Activated CD8-positive, alpha-beta memory T cell treated with anti-CD3 and anti-CD28 coated beads for 4 hours (primary cell): Measurements from ENCODE around the gene RNF168.
"Not testable (repeated sequence)": the region's sequence is repeated elsewhere in the genome, so short reads cannot be mapped to it uniquely, and the experiment has no call there.

Source experiments
- DNase-seq, 2 donors: peaks; one replicate each; pipeline ENCODE4 v3.0.0-alpha.2; 2020; ENCODE audit warnings: low read depth in 2 of 2

Gene RNF168, protein sequence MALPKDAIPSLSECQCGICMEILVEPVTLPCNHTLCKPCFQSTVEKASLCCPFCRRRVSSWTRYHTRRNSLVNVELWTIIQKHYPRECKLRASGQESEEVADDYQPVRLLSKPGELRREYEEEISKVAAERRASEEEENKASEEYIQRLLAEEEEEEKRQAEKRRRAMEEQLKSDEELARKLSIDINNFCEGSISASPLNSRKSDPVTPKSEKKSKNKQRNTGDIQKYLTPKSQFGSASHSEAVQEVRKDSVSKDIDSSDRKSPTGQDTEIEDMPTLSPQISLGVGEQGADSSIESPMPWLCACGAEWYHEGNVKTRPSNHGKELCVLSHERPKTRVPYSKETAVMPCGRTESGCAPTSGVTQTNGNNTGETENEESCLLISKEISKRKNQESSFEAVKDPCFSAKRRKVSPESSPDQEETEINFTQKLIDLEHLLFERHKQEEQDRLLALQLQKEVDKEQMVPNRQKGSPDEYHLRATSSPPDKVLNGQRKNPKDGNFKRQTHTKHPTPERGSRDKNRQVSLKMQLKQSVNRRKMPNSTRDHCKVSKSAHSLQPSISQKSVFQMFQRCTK

DNA sequence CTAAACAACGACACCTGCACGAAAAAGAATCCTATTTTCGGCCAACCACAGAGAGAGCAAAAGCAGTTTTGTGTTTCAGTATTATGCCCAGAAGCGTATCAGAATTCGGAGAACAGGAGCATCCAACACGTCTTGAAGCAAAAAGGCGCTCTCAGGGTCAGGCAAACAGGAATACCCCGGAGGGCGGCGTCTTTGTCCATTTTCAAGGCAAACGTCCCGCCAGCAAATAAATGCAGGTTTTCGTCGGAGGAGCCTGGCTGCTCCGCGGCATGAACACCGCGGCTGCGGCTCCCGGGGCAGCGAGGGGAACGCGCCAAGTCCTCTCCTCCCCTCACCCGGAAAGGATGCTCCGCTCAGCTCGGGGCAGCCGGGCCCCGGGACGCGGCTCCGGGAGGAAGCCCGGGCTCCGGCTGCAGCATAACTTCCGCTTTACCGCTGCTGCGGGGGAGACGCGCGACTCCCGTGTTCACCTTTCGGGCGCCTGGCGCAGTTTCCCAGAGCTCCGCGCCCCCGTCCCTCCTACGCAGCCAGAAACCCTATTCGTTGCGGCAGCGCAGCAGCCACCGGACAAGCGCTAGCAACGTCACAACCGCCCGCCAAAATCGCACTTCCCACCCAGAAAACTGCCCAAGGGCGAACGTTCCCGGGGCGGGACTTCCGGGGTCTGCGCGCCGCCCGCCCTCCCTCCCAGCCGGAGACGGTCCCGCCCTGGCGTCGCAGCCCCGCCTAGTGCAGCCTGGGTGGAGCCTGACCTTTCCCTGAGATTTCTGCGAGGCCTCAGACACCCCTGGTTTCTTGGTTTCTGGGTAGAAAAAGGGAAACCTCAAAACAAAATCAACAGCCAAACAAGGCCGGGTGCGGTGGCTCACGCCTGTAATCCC lies at the start of gene RNF168:
Gene RNF168 (minus strand): TSS at position 573 of the 881 bp plus-strand sequence. CDS start 595 bp downstream, outside the sequence.
- peak; percentile 86 to 90 for DNase-seq

DNA sequence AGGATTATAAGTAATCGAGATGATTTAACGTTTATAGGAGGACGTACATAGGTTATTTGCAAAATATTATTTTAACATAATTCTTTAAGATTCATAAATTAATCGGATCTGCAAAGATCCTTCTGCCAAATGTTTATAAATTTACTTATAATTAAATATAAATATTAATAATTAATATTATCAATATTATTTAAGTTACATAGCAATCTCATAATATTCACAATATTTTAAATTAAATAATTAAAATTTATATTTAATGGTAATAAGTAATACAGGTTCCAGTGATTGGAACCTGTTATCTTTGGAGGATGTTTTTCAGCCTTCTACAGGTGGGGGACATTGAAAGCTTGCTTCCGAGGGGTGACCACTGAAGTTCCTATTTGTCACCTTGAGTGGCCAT lies 48.7 kb upstream of the RNF168 start:
- DNase-seq = no peak

DNA sequence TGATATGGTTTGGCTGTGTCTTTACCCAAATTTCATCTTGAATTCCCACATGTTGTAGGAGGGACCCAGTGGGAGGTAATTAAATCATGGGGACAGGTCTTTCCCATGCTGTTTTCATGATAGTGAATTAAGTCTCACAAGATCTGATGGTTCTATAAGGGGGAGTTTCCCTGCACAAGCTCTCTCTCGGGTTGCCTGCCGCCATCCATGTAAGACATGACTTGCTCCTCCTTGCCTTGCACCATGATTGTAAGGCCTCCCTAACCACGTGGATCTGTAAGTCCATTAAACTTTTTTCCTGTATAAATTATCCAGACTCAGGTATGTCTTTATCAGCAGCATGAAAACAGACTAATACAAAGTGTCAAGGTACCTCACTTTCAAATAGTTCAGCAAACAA lies 46.6 kb upstream of the RNF168 start:
- not testable (repeated sequence) for DNase-seq

DNA sequence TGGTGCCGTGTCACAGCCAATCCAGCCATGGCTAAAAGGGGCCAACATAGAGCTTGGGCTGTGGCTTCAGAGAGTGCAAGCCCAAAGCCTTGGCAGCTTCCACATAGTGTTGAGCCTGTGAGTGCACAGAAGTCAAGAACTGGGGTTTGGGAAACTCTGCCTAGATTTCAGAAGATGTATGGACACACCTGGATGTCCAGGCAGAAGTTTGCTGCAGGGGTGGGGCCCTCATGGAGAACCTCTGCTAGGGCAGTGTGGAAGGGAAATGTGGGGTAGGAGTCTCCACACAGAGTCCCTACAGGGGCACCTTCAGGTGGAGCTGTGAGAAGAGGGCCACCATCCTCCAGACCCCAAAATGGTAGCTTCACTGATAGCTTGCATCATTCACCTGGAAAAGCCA lies 45.7 kb upstream of the RNF168 start:
- not testable (repeated sequence) for DNase-seq

DNA sequence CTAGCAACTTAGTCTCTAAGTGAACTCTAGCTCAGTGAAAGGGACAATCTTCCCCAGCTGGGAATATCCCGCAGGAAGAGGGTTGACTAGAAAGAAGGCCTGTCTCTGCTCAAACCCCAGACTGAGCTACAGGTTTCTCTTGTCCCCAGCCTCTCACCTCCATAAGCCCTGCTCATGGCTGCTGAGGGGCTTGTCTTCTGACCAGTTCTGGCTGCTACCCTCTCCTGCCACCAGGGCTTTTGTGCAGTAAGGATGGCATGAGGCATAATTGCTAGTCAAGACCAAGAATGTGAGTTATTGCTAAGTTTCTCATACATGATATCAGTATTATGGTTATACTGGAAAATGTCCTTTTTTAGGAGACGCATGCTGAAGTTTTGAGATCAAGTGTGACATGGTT lies 43.5 kb upstream of the RNF168 start:
- DNase-seq = no peak

DNA sequence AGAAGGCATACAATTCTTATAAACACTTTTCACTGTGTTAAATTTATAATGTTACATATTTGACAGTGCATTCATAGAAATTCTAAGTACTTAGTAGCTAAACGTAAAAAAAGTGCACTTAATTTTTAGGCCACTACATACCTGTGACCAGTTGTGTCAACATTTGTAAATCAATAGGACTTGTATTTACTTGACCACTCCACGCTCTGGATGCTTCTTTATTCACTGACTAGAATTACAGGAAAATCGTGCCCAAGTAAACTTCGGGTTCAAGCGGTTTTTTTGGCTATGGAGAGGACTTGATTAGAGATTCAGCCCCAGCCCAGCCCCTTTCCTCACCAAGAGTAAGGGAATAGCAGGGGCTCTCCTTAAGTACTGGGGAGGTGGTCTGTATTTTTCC lies 43.0 kb upstream of the RNF168 start:
- DNase-seq = no peak

DNA sequence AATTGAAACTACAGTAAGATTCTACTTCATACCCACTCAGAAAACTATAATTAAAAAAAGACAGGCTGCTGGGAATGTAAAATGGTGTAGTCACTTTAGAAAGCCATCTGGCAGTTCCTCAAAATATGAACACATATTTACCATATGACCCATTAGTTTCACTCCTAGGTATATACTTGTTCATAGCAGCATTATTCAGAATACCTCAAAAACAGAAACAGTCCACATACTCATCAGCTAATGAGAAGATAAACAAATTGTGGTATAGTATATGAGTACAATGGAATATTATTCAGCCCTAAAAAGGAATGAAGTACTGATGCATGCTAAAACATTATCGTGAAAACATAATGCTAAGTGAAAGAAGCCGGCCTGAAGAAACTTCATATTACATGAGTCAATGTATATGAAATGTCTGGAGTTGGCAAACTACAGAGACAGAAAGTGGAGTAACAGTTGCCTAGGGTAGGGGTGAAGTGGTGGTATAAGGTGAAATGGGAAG lies 41.0 kb upstream of the RNF168 start:
- no peak for DNase-seq

DNA sequence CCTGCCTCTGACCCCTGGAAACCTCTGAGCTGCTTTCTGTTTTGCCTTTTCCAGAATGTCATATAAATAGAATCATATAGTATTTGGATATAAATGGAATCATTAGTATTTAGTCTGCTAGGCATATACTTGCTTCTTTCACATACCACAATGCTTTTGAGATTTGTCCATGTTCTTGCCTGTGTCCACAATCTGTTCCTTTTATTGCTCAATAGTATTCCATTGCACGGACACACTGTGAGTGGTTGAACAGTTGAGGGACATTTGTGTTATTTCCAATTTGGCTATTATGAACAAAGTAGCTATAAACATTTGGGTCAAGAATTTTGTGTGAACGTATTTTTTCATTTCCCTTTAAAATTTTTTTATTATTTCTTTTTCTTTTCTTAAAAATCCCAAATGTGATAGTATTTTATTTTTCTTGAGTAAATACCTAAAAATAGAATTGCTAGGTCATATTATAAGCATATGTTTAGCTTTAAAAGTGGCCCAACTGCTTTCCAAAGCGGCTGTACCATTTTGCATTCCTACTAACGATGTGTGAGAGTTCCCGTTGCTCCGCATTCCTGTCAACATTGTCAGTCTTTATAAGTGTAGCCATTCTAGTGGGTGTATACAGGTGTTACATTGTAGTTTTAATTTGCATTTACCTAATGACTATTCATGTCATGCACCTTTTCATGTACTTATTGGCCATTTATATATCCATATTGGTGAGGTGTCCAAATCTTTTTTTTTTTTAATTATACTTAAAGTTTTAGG lies 38.3 kb upstream of the RNF168 start:
- DNase-seq = no peak

DNA sequence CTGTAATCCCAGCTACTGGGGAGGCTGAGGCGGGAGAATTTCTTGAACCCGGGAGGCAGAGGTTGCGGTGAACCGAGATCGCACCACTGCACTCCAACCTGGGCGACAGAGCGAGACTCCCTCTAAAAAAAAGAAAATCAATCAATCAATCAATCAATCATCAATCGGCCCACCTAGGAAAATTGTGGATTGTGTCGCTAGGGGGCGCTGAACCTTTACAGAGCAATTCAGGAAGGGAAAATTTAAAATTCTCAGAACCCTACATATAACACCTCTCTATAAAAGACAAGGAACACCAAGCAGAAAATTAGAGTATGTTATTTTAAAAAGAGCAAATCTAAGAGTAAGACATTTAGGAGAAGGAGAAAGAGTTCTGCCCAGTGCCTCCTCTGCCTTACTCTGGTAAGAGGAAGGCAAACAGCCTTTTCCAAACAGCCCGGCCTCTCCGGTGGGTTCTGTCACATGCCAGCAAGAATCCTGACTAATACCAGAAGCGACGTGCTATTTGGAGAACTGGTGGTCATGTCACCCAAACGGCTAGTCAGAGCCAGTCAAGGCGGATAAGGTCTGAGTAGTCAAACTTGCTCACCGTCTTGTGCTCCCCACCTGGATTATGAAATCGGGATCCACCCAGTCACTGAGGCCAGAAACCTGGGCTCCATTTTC lies 33.9 kb upstream of the RNF168 start:
- DNase-seq = peak; percentile 29 to 33

DNA sequence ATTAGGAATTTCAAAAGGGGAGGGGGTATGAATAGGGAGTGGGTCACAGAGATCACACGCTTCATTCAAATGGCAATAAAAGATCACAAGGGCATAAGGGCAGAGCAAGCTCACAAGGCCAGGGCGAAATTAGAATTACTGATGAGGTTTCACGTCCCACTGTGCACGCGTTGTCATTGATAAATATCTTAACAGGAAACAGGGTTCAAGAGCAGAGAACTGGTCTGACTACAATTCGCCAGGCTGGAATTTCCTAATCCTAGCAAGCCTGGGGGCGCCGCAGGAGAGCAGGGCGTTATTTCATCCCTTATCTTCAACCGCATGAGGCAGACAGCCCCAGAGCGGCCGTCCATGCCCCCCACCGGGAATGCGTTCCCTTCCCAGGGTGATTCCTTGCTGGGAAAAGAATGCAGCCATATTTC lies 29.7 kb upstream of the RNF168 start:
- DNase-seq = no peak

DNA sequence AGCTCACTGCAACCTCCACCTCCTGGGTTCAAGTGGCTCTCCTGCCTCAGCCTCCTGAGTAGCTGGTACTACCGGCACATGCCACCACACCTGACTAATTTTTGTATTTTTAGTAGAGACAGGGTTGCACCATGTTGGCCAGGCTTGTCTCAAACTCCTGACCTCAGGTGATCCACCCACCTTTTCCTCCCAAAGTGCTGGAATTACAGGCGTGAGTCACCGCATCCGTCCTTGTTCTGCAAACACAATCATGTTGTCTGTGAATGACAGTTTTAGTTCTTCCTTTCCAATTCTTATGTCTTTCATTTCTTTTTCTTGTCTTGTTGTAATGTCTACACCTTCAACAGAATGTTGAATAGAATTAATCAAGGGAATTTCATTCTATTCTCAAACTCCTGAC lies 27.9 kb upstream of the RNF168 start:
- DNase-seq = no peak

DNA sequence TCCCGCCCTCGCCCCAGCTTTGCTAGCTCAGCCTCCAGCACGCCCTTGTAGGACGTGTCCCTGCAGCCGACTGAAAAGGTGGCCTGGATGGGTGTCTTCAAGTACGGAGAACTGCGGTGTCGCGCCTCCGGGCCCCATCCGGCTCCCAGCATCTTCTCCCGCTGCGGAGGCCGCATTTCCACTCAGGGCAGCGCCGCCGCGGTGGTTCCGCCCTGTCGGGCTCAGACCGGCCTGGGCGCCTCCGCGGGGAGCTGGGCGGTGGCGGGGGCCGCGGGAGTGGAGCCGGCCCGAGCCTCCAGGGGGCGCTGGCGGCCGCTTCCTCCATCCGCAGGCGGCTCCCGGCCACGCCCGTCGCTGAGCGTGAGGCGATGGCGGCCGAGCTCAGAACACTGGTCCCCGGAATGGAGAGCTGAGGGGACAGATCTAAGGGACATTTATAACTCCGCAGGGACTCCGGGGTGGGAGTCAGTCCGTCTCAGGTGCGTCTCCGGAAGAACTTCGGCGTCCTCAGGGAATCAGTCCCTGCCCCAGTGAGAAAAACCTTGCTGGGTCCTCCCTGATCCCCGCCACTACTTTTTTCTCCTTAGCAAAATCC lies 25.2 kb upstream of the RNF168 start:
- peak; percentile 48 to 56 for DNase-seq

DNA sequence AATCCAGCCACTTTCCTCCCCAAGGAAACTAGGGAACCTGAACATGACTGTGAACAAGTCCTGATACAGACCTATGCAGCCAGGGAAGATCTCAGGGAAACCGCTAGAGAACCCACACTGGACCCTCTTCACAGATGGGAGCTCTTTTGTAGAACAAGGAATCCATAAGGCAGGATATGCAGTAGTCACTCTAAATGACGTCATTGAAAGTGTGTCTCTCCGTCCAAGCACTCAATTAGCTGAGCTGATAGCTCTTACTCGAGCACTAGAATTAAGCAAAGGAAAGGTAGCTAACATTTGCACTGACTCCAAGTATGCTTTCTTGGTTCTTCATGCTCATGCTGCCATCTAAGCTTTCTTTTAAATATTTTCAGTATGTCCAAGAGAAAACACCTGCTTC lies 21.6 kb upstream of the RNF168 start:
- DNase-seq = no peak

DNA sequence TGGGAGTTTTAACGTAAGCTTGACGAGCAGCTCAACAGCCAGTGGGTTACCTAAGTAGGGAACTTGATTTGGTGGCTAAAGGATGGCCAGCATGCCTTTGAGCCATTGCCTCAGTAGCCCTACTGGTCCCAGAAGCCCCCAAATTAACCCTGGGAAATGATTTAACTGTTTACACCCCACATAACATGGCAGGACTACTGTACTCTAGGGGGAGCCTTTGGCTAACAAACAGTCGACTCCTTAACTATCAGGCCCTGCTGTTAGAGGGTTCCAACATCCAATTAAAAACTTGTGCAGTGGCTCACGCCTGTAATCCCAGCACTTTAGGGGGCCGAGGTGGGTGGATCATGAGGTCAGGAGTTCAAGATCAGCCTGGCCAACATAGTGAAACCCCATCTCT lies 21.0 kb upstream of the RNF168 start:
- no peak for DNase-seq

DNA sequence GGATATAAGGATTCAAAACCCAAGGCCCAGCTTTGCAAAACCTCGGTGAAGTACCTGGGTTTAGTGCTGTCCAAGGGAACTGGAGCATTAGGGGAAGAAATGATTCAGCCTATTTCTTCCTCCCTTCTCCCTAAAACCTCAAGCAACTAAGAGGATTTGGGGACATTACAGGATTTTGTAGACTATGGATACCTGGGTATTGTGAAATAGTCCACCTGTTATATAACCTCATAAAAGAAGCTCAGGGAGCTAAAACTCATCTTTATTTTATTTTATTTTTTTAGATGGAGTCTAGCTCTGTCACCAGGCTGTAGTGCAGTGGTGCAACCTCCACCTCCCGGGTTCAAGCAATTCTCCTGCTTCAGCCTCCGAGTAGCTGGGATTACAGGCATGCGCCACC lies 20.3 kb upstream of the RNF168 start:
- no peak for DNase-seq

DNA sequence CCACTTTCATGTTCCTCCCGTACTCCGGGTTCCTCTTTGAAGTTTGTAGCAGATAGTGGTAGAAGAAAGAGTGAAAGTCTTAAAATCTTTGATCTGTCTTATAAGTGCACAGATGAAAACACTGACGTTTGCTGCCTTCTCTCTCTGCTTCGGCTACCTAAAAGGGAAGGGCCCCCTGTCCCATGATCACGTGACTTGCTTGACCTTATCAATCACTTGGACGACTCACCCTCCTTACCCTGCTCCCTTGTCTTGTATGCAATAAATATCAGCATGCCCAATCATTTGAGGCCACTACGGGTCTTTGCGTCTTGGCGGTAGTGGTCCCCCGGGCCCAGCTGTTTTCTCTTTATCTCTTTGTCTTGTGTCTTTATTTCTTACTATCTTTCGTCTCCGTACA lies 17.7 kb upstream of the RNF168 start:
- DNase-seq = not testable (repeated sequence)

DNA sequence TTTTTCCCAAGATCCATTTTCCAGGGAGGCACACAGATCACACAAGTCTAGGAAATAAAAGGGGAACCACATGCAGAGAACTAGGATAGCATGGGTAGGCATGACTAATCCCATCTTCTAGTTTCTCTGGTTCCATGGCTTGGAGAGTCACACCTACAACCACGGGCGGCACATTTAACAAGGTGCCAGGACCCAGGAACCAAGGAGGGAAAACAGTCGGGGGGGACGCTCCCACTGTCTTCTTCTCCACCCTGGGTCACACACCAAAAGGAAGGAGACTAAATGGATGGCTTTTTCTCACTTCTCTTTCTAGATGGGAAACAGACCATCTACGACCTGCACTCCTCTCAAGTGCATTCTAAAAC lies 16.1 kb upstream of the RNF168 start:
- DNase-seq = no peak

DNA sequence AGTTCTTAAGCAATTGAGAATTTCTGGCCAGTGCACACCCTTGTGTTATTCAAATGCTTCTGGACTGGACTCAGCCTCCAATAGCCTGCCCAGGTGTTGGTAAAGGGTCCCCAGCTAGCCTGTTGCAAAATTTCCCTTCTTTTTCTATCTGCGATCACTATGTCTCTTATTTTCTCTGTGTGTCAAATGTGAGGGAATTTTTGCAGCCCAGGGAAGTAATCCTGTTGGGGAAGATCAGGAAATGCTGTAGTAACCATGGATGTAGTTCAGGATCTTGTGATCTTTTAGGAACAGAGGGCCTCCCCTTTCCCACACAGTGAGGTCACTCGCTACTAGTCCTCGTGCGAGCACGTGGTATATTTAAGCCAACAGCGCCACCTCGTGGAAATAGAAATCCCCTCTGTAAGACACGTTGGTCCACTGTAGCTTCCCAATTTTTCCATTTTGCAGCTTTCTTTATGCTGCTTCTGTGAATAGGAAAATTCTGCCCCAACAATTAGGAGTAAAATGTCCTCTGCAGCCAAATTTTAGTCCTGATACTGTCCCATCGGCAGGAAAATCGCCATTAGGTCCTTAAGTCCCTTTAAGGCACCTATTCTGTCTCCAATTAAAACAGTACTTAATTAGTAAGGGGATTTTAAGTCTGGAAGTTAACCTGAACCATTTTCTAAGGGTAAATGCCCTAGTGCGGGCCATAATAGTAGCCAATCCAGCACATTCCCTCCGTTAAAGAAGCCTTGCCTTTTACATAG lies 15.6 kb upstream of the RNF168 start:
- peak in 1 of 2 donors; percentile 28 for DNase-seq

DNA sequence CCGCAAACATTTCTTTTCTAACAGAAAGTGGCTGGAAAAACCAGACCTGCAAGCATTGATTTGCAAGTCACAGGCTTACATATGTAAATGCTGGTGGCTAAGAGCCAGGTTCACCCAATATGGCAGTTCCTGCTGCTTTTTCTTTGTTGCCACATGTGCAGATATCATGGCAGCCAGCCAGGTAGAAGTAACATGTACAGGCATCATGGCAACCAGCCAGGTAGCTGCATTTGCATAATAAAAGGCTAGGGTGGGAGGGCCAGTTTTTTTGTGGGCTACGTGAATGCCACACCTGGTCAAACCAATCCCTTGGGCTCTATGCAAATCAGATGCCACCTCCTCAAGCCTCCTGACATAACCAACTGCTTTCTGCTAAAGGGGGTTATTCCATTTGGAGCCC lies 14.4 kb upstream of the RNF168 start:
- no peak for DNase-seq
